HG03095 (cell line): ENCODE results near the gene RPS26.
"Not testable (repeated sequence)": the region's sequence is repeated elsewhere in the genome, so short reads cannot be mapped to it uniquely, and the experiment has no call there.

Experiments used
- ATAC-seq: cut with Tn5 transposase; IDR thresholded peaks from one replicate; pipeline ENCODE4 v1.9.1; 2021; ENCODE audit warnings: moderate library complexity; ENCODE audit not compliant: unreplicated experiment

RPS26 gene

GRCh38 chr12:56074396-56074795 lies 32.7 kb downstream of the RPS26 start:
- ATAC-seq, result no peak

- not testable (repeated sequence) for ATAC-seq
These were observed 36.2 kb downstream of the RPS26 start for GRCh38 chr12:56077966-56078365.

- no peak for ATAC-seq
These were observed 36.7 kb downstream of the RPS26 start for GRCh38 chr12:56078427-56078826.

GRCh38 chr12:56078931-56079722 lies 37.4 kb downstream of the RPS26 start:
- no peak for ATAC-seq

GRCh38 chr12:56079723-56080555 lies 38.2 kb downstream of the RPS26 start, which contains the start of gene ERBB3:
ERBB3 (plus strand) TSS chr12:56080165; CDS start chr12:56080301, 136 bp downstream.
- no peak for ATAC-seq

- ATAC-seq, result no peak
These were observed 38.9 kb downstream of the RPS26 start for GRCh38 chr12:56080556-56081138.

GRCh38 chr12:56081393-56082347 lies 40.0 kb downstream of the RPS26 start:
- no peak for ATAC-seq

- no peak for ATAC-seq
These were observed 40.7 kb downstream of the RPS26 start for GRCh38 chr12:56082382-56082781.

GRCh38 chr12:56082967-56083366 lies 41.2 kb downstream of the RPS26 start:
- ATAC-seq, result no peak

- ATAC-seq, result no peak
These were observed 43.3 kb downstream of the RPS26 start for GRCh38 chr12:56084958-56085543.

- ATAC-seq, result no peak
These were observed 44.4 kb downstream of the RPS26 start for GRCh38 chr12:56086096-56086495.

- ATAC-seq, result no peak
These were observed 44.9 kb downstream of the RPS26 start for GRCh38 chr12:56086608-56087007.

- no peak for ATAC-seq
These were observed 45.5 kb downstream of the RPS26 start for GRCh38 chr12:56087220-56087619.
